GM23338 (cell line): ENCODE results near the gene RPTOR. TPM values are rescaled to one million over a fixed set of nuclear protein-coding genes. Genes with fewer than 3 reads are reported as not detected.

ENCODE experiments used
- ATAC-seq: fragments of 200-7000 bp; cut with Tn5 transposase; 3 replicates; pipeline ENCODE4 v1.9.1; 2020
- DNase-seq: peaks from one replicate; pipeline ENCODE4 v3.0.0-alpha.2; 2015; ENCODE audit warnings: low spot score
- H2AFZ ChIP-seq: fragments of 200-600 bp; sonication (generic); 2 replicates; pipeline ENCODE4 v1.8.0; 2016; ENCODE audit warnings: antibody characterized with exemption, mild to moderate bottlenecking, moderate library complexity
- H3F3A ChIP-seq: fragments of 200-600 bp; sonication (generic); replicated peaks from 2 replicates; pipeline ENCODE4 v1.8.0; 2017; ENCODE audit warnings: antibody characterized with exemption, mixed run types, low read depth
- H3K27ac ChIP-seq: fragments of 200-600 bp; sonication (generic); 2 replicates; pipeline ENCODE4 v1.6.1; 2016; ENCODE audit warnings: low read depth
- H3K27me3 ChIP-seq: fragments of 200-600 bp; sonication (generic); 2 replicates; pipeline ENCODE4 v1.8.0; 2016; ENCODE audit warnings: mild to moderate bottlenecking, mixed run types, moderate library complexity; ENCODE audit not compliant: insufficient read depth
- H3K36me3 ChIP-seq: fragments of 200-600 bp; sonication (generic); 2 replicates; pipeline ENCODE4 v1.8.0; 2016; ENCODE audit warnings: mild to moderate bottlenecking; ENCODE audit not compliant: insufficient read depth
- H3K4me1 ChIP-seq: fragments of 200-600 bp; sonication (generic); 2 replicates; pipeline ENCODE4 v1.8.0; 2016; ENCODE audit warnings: mild to moderate bottlenecking, moderate library complexity; ENCODE audit not compliant: insufficient read depth
- H3K4me2 ChIP-seq: fragments of 200-600 bp; sonication (generic); 2 replicates; pipeline ENCODE4 v1.7.1; 2017; ENCODE audit warnings: mixed run types
- H3K4me3 ChIP-seq: fragments of 200-600 bp; sonication (generic); 2 replicates; pipeline ENCODE4 v1.6.1; 2016; ENCODE audit warnings: mixed run types
- H3K79me2 ChIP-seq: fragments of 200-600 bp; sonication (generic); replicated peaks from 2 replicates; pipeline ENCODE4 v1.8.0; 2017; ENCODE audit warnings: mild to moderate bottlenecking; ENCODE audit not compliant: insufficient read depth
- H3K9me2 ChIP-seq: fragments of 200-600 bp; sonication (generic); 2 replicates; pipeline ENCODE4 v1.8.0; 2017; ENCODE audit not compliant: insufficient read depth
- H4K20me1 ChIP-seq: fragments of 200-600 bp; sonication (generic); replicated peaks from 2 replicates; pipeline ENCODE4 v1.8.0; 2017; ENCODE audit warnings: mild to moderate bottlenecking; ENCODE audit not compliant: insufficient read depth
- H3K27ac Mint-ChIP-seq: 2 replicates; pipeline ENCODE4 v1.8.0; 2020; ENCODE audit warnings: inconsistent platforms, mild to moderate bottlenecking, moderate library complexity, mixed read lengths
- H3K27me3 Mint-ChIP-seq: 3 replicates; pipeline ENCODE4 v1.8.0; 2022; ENCODE audit warnings: low read depth, mild to moderate bottlenecking, moderate library complexity, mixed read lengths, inconsistent platforms; ENCODE audit not compliant: insufficient read depth, poor library complexity
- H3K36me3 Mint-ChIP-seq: 3 replicates; pipeline ENCODE4 v1.8.0; 2021; ENCODE audit warnings: low read depth, mild to moderate bottlenecking, inconsistent platforms, moderate library complexity, mixed read lengths
- H3K4me1 Mint-ChIP-seq: 3 replicates; pipeline ENCODE4 v1.8.0; 2020; ENCODE audit warnings: mild to moderate bottlenecking, inconsistent platforms, mixed read lengths
- H3K4me3 Mint-ChIP-seq: 3 replicates; pipeline ENCODE4 v1.8.0; 2021; ENCODE audit warnings: moderate library complexity, mild to moderate bottlenecking, inconsistent platforms, mixed read lengths
- H3K9me3 Mint-ChIP-seq: 3 replicates; pipeline ENCODE4 v1.8.0; 2020; ENCODE audit warnings: moderate library complexity, mild to moderate bottlenecking, inconsistent platforms, mixed read lengths
- CREB1 ChIP-seq: fragments of 250-450 bp; sonication (Bioruptor Pico); IDR thresholded peaks from 2 replicates; pipeline ENCODE4 v1.5.0; 2020; ENCODE audit warnings: low read depth, mild to moderate bottlenecking, moderate library complexity
- EZH2 ChIP-seq: fragments of 200-600 bp; sonication (generic); IDR thresholded peaks from one replicate; pipeline ENCODE4 v1.8.0; 2017; ENCODE audit warnings: antibody characterized with exemption, mild to moderate bottlenecking, low read depth; ENCODE audit not compliant: unreplicated experiment
- EZH2phosphoT487 ChIP-seq: fragments of 200-600 bp; sonication (generic); IDR thresholded peaks from one replicate; pipeline ENCODE4 v1.8.1; 2018; ENCODE audit warnings: antibody characterized with exemption; ENCODE audit not compliant: unreplicated experiment
- NANOG ChIP-seq: IDR thresholded peaks from 2 replicates; pipeline ENCODE4 v1.6.1; 2016; ENCODE audit warnings: antibody characterized with exemption, borderline replicate concordance
- STAT1 ChIP-seq: IDR thresholded peaks from one replicate; pipeline ENCODE4 v1.6.1; 2016; ENCODE audit warnings: antibody characterized with exemption; ENCODE audit not compliant: unreplicated experiment
- ZNF331 ChIP-seq: fragments of 250-450 bp; sonication (Bioruptor Pico); IDR thresholded peaks from 2 replicates; pipeline ENCODE4 v1.5.0; 2020; ENCODE audit warnings: low read depth, mild to moderate bottlenecking, moderate library complexity
- polyA plus RNA-seq: library from polyadenylated mRNA; unstranded; fragments of >200 nt; fragmentation: Nextera tagmentation; extraction: Ambion mirVana; gene quantifications from 2 replicates; pipeline ENCODE4 v1.2.1, GENCODE V29; 2016
- total RNA-seq: library from RNA; depleted of rRNA; stranded (reverse); fragments of >200 nt; shearing (Covaris generic); gene quantifications from 2 replicates; pipeline ENCODE4 v1.2.3, GENCODE V29; 2014
- TF ChIP-seq, protein P1 (sequence below): IDR thresholded peaks from 2 replicates; pipeline ENCODE4 v1.6.1; 2016; ENCODE audit warnings: antibody characterized with exemption
- TF ChIP-seq, protein P2 (sequence below): IDR thresholded peaks from one replicate; pipeline ENCODE4 v1.6.1; 2018; ENCODE audit warnings: antibody characterized with exemption; ENCODE audit not compliant: unreplicated experiment

The RPTOR gene
- total and polyA plus RNA-seq, 2 experiments from 2014 or later: 9.5 to 38.0 TPM

GRCh38 chr17:80944326-80944725 lies 399.7 kb downstream of the RPTOR start:
- Histone ChIP-seq H3K27me3 (no peaks in the 10 kb centered on the region), H3K4me2 (no peak overlapping the region), H3K9me2 (no peaks in the 10 kb centered on the region), H3K27ac (no peak overlapping the region), H3F3A (no peaks in the 10 kb centered on the region), H3K4me3 (no peak overlapping the region), H3K4me1 (no peaks in the 10 kb centered on the region), H4K20me1 (no peaks in the 10 kb centered on the region), H3K79me2 (no peaks in the 10 kb centered on the region), H2AFZ (no peak overlapping the region), H3K36me3 (peaks cover 3% of the 10 kb centered on the region; the same call in 1 of the 2 replicates)
- TF ChIP-seq ZNF331 (CRISPR knock-in tag) (no peak), EZH2 (no peak), CREB1 (no peak), EZH2phosphoT487 (no peak), NANOG (no peak)
- TF ChIP-seq, protein P1, sequence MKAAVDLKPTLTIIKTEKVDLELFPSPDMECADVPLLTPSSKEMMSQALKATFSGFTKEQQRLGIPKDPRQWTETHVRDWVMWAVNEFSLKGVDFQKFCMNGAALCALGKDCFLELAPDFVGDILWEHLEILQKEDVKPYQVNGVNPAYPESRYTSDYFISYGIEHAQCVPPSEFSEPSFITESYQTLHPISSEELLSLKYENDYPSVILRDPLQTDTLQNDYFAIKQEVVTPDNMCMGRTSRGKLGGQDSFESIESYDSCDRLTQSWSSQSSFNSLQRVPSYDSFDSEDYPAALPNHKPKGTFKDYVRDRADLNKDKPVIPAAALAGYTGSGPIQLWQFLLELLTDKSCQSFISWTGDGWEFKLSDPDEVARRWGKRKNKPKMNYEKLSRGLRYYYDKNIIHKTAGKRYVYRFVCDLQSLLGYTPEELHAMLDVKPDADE: no peak
- TF ChIP-seq, protein P2, sequence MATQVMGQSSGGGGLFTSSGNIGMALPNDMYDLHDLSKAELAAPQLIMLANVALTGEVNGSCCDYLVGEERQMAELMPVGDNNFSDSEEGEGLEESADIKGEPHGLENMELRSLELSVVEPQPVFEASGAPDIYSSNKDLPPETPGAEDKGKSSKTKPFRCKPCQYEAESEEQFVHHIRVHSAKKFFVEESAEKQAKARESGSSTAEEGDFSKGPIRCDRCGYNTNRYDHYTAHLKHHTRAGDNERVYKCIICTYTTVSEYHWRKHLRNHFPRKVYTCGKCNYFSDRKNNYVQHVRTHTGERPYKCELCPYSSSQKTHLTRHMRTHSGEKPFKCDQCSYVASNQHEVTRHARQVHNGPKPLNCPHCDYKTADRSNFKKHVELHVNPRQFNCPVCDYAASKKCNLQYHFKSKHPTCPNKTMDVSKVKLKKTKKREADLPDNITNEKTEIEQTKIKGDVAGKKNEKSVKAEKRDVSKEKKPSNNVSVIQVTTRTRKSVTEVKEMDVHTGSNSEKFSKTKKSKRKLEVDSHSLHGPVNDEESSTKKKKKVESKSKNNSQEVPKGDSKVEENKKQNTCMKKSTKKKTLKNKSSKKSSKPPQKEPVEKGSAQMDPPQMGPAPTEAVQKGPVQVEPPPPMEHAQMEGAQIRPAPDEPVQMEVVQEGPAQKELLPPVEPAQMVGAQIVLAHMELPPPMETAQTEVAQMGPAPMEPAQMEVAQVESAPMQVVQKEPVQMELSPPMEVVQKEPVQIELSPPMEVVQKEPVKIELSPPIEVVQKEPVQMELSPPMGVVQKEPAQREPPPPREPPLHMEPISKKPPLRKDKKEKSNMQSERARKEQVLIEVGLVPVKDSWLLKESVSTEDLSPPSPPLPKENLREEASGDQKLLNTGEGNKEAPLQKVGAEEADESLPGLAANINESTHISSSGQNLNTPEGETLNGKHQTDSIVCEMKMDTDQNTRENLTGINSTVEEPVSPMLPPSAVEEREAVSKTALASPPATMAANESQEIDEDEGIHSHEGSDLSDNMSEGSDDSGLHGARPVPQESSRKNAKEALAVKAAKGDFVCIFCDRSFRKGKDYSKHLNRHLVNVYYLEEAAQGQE: no peak
- H3K27me3 Mint-ChIP-seq: peaks cover 15% of the 10 kb centered on the region
- H3K4me3 Mint-ChIP-seq: no peak overlapping the region
- no peaks in the 10 kb centered on the region; the same call in 2 of the 3 replicates for H3K9me3 Mint-ChIP-seq
- H3K36me3 Mint-ChIP-seq: peaks cover 18% of the 10 kb centered on the region
- H3K4me1 Mint-ChIP-seq: no peaks in the 10 kb centered on the region
- ATAC-seq: no peak
- no peak for DNase-seq
- no peak overlapping the region for H3K27ac Mint-ChIP-seq

DNA sequence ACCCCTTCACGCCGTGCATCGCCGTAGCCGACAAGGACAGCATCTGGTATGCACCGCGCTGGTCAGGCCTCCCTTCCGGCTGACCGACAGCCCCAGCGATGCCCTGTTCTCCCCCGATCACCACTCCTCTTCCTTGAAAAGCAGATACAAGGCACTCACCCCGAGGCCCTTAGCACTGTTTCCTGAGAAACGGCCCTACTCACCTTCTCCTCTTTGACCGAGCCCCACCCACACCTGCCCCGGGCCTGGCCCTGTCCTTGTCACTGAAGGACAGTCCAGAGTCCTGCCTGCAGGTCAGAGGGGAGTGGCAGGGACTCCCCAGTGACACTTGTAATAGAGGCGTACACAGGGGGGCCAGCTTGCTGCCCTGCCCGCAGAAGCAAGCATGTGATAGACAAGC lies 401.1 kb downstream of the RPTOR start:
- no peak for DNase-seq
- TF ChIP-seq EZH2: no peak
- TF ChIP-seq, protein P2: no peak
- TF ChIP-seq CREB1: no peak
- no peak for TF ChIP-seq STAT1

More for the DNA sequence above, 401.1 kb downstream of the RPTOR start:
- no peaks in the 10 kb centered on the region for H3K79me2 ChIP-seq
- no peaks in the 10 kb centered on the region for H4K20me1 ChIP-seq
- H3K27ac ChIP-seq: no peak overlapping the region
- H3K4me1 ChIP-seq: no peaks in the 10 kb centered on the region
- no peaks in the 10 kb centered on the region; the same call in 2 of the 3 replicates for H3K9me3 Mint-ChIP-seq
- no peaks in the 10 kb centered on the region for H3K4me1 Mint-ChIP-seq
- peaks cover 17% of the 10 kb centered on the region for H3K27me3 Mint-ChIP-seq
- no peak overlapping the region; the same call in 1 of the 2 replicates for H3K27ac Mint-ChIP-seq
- peaks cover 3% of the 10 kb centered on the region; the same call in 1 of the 2 replicates for H3K36me3 ChIP-seq
- no peak overlapping the region for H3K4me3 Mint-ChIP-seq
- H3K36me3 Mint-ChIP-seq: peaks cover 18% of the 10 kb centered on the region
- no peaks in the 10 kb centered on the region for H3K27me3 ChIP-seq
- no peaks in the 10 kb centered on the region for H3F3A ChIP-seq
- H3K9me2 ChIP-seq: no peaks in the 10 kb centered on the region
- no peak for ATAC-seq
- no peak overlapping the region for H3K4me3 ChIP-seq
- no peak overlapping the region for H2AFZ ChIP-seq
- no peak overlapping the region for H3K4me2 ChIP-seq
